Heart left ventricle (tissue), 16 donors: ENCODE data around the gene REEP3. TPM values are rescaled to one million over a fixed set of nuclear protein-coding genes. Genes with fewer than 3 reads are reported as not detected.
A peak's percentile ranks its signal among the peaks of the same experiment; 100 is the strongest.

ENCODE experiments used
- ATAC-seq, 4 donors: fragments of 200-7000 bp; cut with Tn5 transposase; one replicate each; pipeline ENCODE4 v1.9.1; 2020 to 2022; ENCODE audit warnings: moderate library complexity in 4 of 4, mild to moderate bottlenecking in 3 of 4, moderate number of reproducible peaks in 1 of 4
- DNase-seq, 5 donors: peaks; one replicate each; pipeline ENCODE4 v3.0.0-alpha.2; 2020
- H3K27ac ChIP-seq, 12 donors: fragments of 200-600 bp; sonication (generic) in 4 of 12; one replicate each; pipeline versions ENCODE4 v1.5.0 to v1.8.0; 2016 to 2022; ENCODE audit warnings: mild to moderate bottlenecking in 2 of 12
- H3K27me3 ChIP-seq, 9 donors: fragments of 200-600 bp; sonication (generic) in 2 of 9; one replicate each; pipeline versions ENCODE4 v1.5.1 to v1.8.0; 2016 to 2022; ENCODE audit warnings: mild to moderate bottlenecking in 3 of 9
- H3K36me3 ChIP-seq, 9 donors: fragments of 200-600 bp; sonication (generic) in 2 of 9; one replicate each; pipeline versions ENCODE4 v1.5.0 to v1.8.0; 2018 to 2022; ENCODE audit warnings: mild to moderate bottlenecking in 2 of 9
- H3K4me1 ChIP-seq, 12 donors: fragments of 200-600 bp; sonication (generic) in 4 of 12; one replicate each; pipeline versions ENCODE4 v1.5.0 to v1.8.0; 2016 to 2022; ENCODE audit warnings: mild to moderate bottlenecking in 3 of 12
- H3K4me3 ChIP-seq, 12 donors: fragments of 200-600 bp; sonication (generic) in 4 of 12; one replicate each; pipeline versions ENCODE4 v1.5.0 to v1.8.0; 2017 to 2022; ENCODE audit warnings: mild to moderate bottlenecking in 9 of 12, moderate library complexity in 4 of 12
- H3K9me3 ChIP-seq, 12 donors: fragments of 200-600 bp; sonication (generic) in 4 of 12; one replicate each; pipeline versions ENCODE4 v1.5.0 to v1.8.0; 2016 to 2022; ENCODE audit warnings: mild to moderate bottlenecking in 1 of 12
- POLR2A ChIP-seq, 2 donors: fragments of 450-650 bp; IDR thresholded peaks; one replicate each; pipeline ENCODE4 v1.6.1; 2017; ENCODE audit warnings: antibody characterized with exemption in 2 of 2, mild to moderate bottlenecking in 2 of 2, moderate library complexity in 2 of 2
- WGBS, 4 donors: extraction: QIAGEN DNeasy Blood & Tissue Kit in 2 of 4; methylation state at CpG; one replicate each; pipeline versions ENCODE4 v1.1.5 to v1.1.7; 2013 to 2018; 5-methylcytosine and 5-hydroxymethylcytosine counted together
- intact Hi-C, 10 donors: fragments of 100-400 bp; cut with DNase I; formaldehyde crosslinking; loops; one replicate each; pipeline versions ENCODE4 v1.11.1 to v1.14.2; 2022
- polyA plus RNA-seq, 2 donors: library from polyadenylated mRNA; stranded (reverse); fragments of 200-250 nt; gene quantifications; one replicate each; pipeline ENCODE4 v1.2.3, GENCODE V29; 2013
- total RNA-seq, 9 donors: library from RNA; depleted of rRNA in 2 of 9; stranded (reverse); fragments of >200 nt in 2 of 9; fragmentation: NEBNext Ultra II Directional in 3 of 9; extraction: Animal tissue kit (Norgen Biotek cat#: 25700) in 3 of 9; gene quantifications; one replicate each; pipeline versions ENCODE4 v1.1.0 to v1.2.4, GENCODE V29; 2016 to 2023
- TF ChIP-seq, protein P1 (sequence below), 12 donors: fragments of 200-600 bp; sonication (generic) in 4 of 12; IDR thresholded peaks; one replicate each; pipeline versions ENCODE4 v1.5.0 to v1.8.0; 2018 to 2022; ENCODE audit warnings: antibody characterized with exemption in 12 of 12, mild to moderate bottlenecking in 5 of 12
- donor health status: ischemic (EF 13 %, LVEDD 7.1; RV severe dilation, severe dysfunction).
- donor health status: healthy with polysubstance abuse.
- donor health status: DM: no; HTN: yes; CAD: no.
- donor health status: DM: no; HTN: no; CAD: no.
- donor health status: ischemic (EF 25% LVEDD 6.9; RV normal size, moderate dysfunction).
- donor health status: ischemic (EF 25% LVEDD 5.7; RV mildly dilated, moderate dysfunction).
- donor health status: healthy.
- donor health status: DM: yes; HTN: yes; CAD: no.
- donor health status: ischemic (EF 35%, LVEDD 5.7; RV mildly dilated, moderate dysfunction).
- donor health status: nonischemic (EF 11% LVEDD 7.7; RV severe dilation, severe dysfunction).
- donor health status: DM: yes; HTN: yes; CAD: no.
- donor health status: PGD.
- donor health status: ischemic (EF 29% LVEDD 5.4; RV normal size, mild dysfunction).
- donor health status: nonischemic (EF 23%, LVEDD 6.1; RV moderate dilation, normal function).

REEP3 gene
- total and polyA plus RNA-seq, 11 donors: 9.1 to 48.2 (median 21.9) TPM

- TF ChIP-seq POLR2A (IDR thresholded peaks at IDR 0.05): no peak
- TF ChIP-seq, protein P1, sequence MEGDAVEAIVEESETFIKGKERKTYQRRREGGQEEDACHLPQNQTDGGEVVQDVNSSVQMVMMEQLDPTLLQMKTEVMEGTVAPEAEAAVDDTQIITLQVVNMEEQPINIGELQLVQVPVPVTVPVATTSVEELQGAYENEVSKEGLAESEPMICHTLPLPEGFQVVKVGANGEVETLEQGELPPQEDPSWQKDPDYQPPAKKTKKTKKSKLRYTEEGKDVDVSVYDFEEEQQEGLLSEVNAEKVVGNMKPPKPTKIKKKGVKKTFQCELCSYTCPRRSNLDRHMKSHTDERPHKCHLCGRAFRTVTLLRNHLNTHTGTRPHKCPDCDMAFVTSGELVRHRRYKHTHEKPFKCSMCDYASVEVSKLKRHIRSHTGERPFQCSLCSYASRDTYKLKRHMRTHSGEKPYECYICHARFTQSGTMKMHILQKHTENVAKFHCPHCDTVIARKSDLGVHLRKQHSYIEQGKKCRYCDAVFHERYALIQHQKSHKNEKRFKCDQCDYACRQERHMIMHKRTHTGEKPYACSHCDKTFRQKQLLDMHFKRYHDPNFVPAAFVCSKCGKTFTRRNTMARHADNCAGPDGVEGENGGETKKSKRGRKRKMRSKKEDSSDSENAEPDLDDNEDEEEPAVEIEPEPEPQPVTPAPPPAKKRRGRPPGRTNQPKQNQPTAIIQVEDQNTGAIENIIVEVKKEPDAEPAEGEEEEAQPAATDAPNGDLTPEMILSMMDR (IDR thresholded peaks at IDR 0.05): no peak
- WGBS, 4 donors: 86 to 92% (median 89%) methylated on average over 6 of the region's 6 CpGs
- no peak overlapping the region for H3K4me3 ChIP-seq
- DNase-seq: no peak
- peaks cover 0 to 15% (median 11%) of the 10 kb centered on the region in 12 donors for H3K4me1 ChIP-seq
- ATAC-seq: no peak
- no peaks in the 10 kb centered on the region for H3K9me3 ChIP-seq
- no peaks in the 10 kb centered on the region for H3K36me3 ChIP-seq
- intact Hi-C loops: loop anchor here in 8 of 10 donors (2.0 to 10.0 kb wide), 8 partner anchors 33 to 470 kb away; no protein-coding TSS in a partner anchor
- H3K27me3 ChIP-seq: no peaks in the 10 kb centered on the region
- no peak overlapping the region for H3K27ac ChIP-seq
Measured at GRCh38 chr10:63634488-63635065, 113.4 kb downstream of the REEP3 start.

GRCh38 chr10:63636812-63637211 is 115.6 kb downstream of the REEP3 start:
- Histone ChIP-seq H3K4me3 (no peak overlapping the region), H3K27me3 (no peaks in the 10 kb centered on the region), H3K27ac (no peak overlapping the region), H3K36me3 (no peaks in the 10 kb centered on the region), H3K9me3 (no peaks in the 10 kb centered on the region), H3K4me1 (peaks cover 0 to 8% (median 2%) of the 10 kb centered on the region in 12 donors)
- no peak for DNase-seq
- TF ChIP-seq POLR2A (IDR thresholded peaks at IDR 0.05): no peak
- TF ChIP-seq, protein P1 (IDR thresholded peaks at IDR 0.05): no peak
- WGBS, 4 donors: 50 to 55% (median 52%) methylated on average over 3 of the region's 3 CpGs
- intact Hi-C loops: loop anchor here in 1 of 10 donors (10.0 kb wide), 1 partner anchor 472 kb away; no protein-coding TSS in a partner anchor
- no peak for ATAC-seq

DNA sequence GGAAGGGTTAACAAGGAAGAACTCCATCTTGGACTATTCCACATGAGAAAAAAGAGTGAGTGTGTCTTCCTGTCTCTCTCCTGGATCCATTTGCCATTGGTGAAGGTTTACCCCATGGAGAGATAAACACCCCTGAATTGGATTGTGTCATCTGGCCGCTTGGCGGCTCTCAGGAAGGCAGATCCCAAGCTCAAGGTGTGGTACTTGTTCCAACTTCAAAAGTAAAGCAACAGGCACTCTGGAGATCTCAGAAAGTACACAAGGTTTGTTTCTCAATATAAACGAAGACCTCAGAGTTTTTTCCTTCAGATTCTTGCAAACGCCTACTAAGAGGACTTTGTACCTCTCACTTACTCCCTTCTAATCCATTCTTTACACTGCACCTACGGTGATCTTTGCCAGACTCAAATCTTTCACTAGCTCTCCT is 116.7 kb downstream of the REEP3 start:
- ATAC-seq: no peak
- no peaks in the 10 kb centered on the region for H3K27me3 ChIP-seq
- peaks cover 0 to 5% (median 0%) of the 10 kb centered on the region in 12 donors for H3K4me1 ChIP-seq
- TF ChIP-seq, protein P1 (IDR thresholded peaks at IDR 0.05): no peak
- no peak for TF ChIP-seq POLR2A (IDR thresholded peaks at IDR 0.05)
- H3K9me3 ChIP-seq: no peaks in the 10 kb centered on the region
- WGBS, 4 donors: 83 to 92% (median 91%) methylated on average over 5 of the region's 5 CpGs
- DNase-seq: no peak
- no peaks in the 10 kb centered on the region for H3K36me3 ChIP-seq
- no peak overlapping the region for H3K27ac ChIP-seq
- intact Hi-C loops: loop anchor here in 1 of 10 donors (10.0 kb wide), 1 partner anchor 473 kb away; no protein-coding TSS in a partner anchor
- H3K4me3 ChIP-seq: no peak overlapping the region

DNA sequence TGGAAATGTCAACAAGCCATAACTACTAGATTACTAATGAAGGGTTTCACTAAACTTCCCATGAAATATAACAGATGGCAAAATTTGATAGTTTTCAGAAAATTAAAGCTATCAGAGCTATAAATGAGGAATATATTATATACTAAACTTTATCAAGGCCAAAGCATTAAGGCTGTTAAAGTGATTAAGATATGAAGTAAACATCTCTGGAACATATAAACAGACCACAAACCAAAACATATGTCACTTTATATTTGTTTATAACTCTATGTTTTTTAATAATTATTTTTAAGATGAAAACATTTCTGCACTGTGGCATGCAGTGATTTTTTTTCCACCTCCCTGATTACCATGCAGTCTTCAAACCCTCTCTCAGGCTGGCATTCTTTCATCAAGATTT is 120.2 kb downstream of the REEP3 start:
- DNase-seq (no peak), ATAC-seq (no peak)
- TF ChIP-seq POLR2A (IDR thresholded peaks at IDR 0.05): no peak
- TF ChIP-seq, protein P1 (IDR thresholded peaks at IDR 0.05): no peak
- H3K36me3 ChIP-seq: no peaks in the 10 kb centered on the region
- H3K9me3 ChIP-seq: no peaks in the 10 kb centered on the region
- no peaks in the 10 kb centered on the region for H3K27me3 ChIP-seq
- H3K27ac ChIP-seq: peak overlapping the region in 2 of 12 donors; percentile 4 to 30
- peaks cover 0 to 32% (median 16%) of the 10 kb centered on the region in 12 donors for H3K4me1 ChIP-seq
- intact Hi-C loops: no loop called here
- no peak overlapping the region for H3K4me3 ChIP-seq
